ENCODE data around the gene APPL2. TPM values are rescaled to one million over a fixed set of nuclear protein-coding genes. Genes with fewer than 3 reads are reported as not detected.
"Not testable (repeated sequence)": the region's sequence is repeated elsewhere in the genome, so short reads cannot be mapped to it uniquely, and the experiment has no call there.

Gene APPL2
- total RNA-seq, 2 experiments from 2014 or later = 19.0 to 20.4 TPM

DNA sequence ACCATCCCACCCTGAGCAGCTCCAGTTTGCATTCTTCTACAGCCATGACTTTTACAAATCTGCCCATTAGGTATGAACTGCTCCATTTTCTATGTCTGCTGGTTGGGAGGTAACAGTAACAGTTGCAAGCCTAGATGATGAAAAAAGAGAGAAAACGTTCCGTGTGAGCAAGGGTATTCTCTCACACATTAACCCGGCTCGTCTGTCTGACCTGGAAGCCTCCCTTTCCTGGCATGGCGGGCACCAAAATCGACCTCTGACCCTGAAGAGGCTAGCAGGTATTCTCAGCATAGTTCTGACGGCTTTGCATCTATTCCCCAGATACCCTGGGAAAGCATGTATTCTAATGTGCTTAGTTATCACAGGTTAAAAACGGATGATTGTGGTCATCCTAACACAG is 31.8 kb downstream of the APPL2 start:
- CTCF ChIA-PET = no interaction called here
- Mint-ChIP-seq H3K36me3 (ENCODE audit: low read depth) (peaks cover 13% of the 10 kb centered on the region), H3K4me3 (no peak overlapping the region), H3K9me3 (ENCODE audit: insufficient read depth) (no peaks in the 10 kb centered on the region), H3K4me1 (ENCODE audit: low read depth) (no peaks in the 10 kb centered on the region), H3K27ac (no peak overlapping the region), H3K27me3 (ENCODE audit: low read depth) (no peaks in the 10 kb centered on the region)
- POLR2A ChIA-PET = no interaction called here
- no peak for ATAC-seq
- no peak for DNase-seq

DNA sequence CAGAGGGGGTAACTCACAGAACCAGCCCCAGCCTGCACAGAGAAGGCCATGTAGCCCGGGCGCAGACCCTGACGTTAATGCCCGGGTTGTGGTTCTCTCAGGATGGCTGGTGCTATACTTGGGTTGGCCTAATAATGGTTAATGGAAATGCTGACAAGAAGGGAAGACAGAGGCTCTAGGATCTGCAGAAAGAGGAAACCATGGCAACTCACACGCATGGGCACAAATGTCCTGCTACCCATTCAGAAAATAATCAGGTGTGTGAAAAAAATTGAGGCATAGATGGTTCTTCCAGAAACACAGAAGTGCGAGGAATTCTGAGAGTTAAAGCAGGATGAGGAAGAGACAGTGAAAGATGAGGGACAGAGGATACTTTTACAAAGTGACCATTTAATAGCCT is 33.8 kb downstream of the APPL2 start:
- no peak overlapping the region for H3K27ac Mint-ChIP-seq
- no peak for ATAC-seq

DNA sequence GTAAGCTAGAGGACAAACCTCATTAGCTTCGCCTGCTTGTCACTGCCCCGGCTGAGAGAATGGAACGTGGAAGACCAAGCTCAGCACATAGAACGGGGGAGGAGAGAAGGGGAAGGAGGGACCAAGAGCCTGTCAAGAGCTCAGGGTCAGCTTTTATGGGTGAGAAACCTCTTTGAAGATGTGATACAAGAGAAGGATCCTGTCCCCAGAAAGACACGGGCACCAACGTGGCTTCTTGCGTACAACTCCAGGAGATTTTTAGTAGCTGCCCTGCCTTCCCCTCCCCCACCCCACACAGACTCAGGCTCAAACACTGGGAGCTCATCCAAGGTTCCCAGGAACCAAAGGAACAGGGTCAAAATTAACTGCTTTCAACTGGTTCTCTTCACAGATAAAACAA is 34.7 kb downstream of the APPL2 start:
- ChIA-PET POLR2A (no interaction called here), CTCF (interaction anchor here (1.3 kb wide), 1 partner anchor 182 kb away, joined by 4 read pairs; no protein-coding TSS in a partner anchor)
- H3K9me3 Mint-ChIP-seq (ENCODE audit: insufficient read depth) = no peaks in the 10 kb centered on the region
- H3K4me3 Mint-ChIP-seq = no peak overlapping the region
- H3K27ac Mint-ChIP-seq = no peak overlapping the region
- peaks cover 17% of the 10 kb centered on the region for H3K36me3 Mint-ChIP-seq (ENCODE audit: low read depth)
- ATAC-seq = no peak
- no peaks in the 10 kb centered on the region for H3K4me1 Mint-ChIP-seq (ENCODE audit: low read depth)
- no peak for DNase-seq
- no peaks in the 10 kb centered on the region for H3K27me3 Mint-ChIP-seq (ENCODE audit: low read depth)

More for the DNA sequence above, 33.8 kb downstream of the APPL2 start:
- H3K27me3 Mint-ChIP-seq (ENCODE audit: low read depth) = no peaks in the 10 kb centered on the region
- no peaks in the 10 kb centered on the region for H3K9me3 Mint-ChIP-seq (ENCODE audit: insufficient read depth)
- POLR2A ChIA-PET = no interaction called here
- peaks cover 18% of the 10 kb centered on the region for H3K36me3 Mint-ChIP-seq (ENCODE audit: low read depth)
- no peak for DNase-seq
- H3K4me1 Mint-ChIP-seq (ENCODE audit: low read depth) = no peaks in the 10 kb centered on the region
- CTCF ChIA-PET = no interaction called here
- no peak overlapping the region for H3K4me3 Mint-ChIP-seq

DNA sequence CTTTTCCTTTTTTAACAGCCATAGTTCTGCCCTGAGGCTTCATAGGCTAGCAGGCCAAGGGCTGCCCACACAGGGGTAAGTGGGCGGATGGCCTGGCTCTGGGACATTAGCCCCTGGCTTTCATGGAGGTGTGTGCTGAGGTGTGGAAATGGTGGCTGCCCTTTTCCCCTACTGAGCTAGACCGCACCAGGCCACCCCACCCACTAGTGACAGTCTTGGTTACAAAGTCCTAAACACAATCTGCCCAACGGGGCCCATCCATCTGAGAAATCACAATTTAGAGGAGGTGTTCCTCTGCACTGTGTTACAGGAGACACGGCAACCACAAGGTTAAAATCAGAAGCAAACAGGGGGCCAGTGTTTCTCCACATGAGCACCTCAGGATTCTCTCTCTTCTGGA is 35.6 kb downstream of the APPL2 start:
- no peak for DNase-seq
- POLR2A ChIA-PET = no interaction called here
- H3K9me3 Mint-ChIP-seq (ENCODE audit: insufficient read depth) = no peaks in the 10 kb centered on the region
- H3K4me1 Mint-ChIP-seq (ENCODE audit: low read depth) = no peaks in the 10 kb centered on the region
- H3K27me3 Mint-ChIP-seq (ENCODE audit: low read depth) = no peaks in the 10 kb centered on the region
- no peak overlapping the region for H3K4me3 Mint-ChIP-seq
- peaks cover 23% of the 10 kb centered on the region for H3K36me3 Mint-ChIP-seq (ENCODE audit: low read depth)
- CTCF ChIA-PET = interaction anchor here (0.7 to 1.3 kb wide), 2 partner anchors 183 to 993 kb away, joined by 3 to 4 read pairs; no protein-coding TSS in a partner anchor
- no peak for ATAC-seq
- peak overlapping the region; percentile 46 for H3K27ac Mint-ChIP-seq

DNA sequence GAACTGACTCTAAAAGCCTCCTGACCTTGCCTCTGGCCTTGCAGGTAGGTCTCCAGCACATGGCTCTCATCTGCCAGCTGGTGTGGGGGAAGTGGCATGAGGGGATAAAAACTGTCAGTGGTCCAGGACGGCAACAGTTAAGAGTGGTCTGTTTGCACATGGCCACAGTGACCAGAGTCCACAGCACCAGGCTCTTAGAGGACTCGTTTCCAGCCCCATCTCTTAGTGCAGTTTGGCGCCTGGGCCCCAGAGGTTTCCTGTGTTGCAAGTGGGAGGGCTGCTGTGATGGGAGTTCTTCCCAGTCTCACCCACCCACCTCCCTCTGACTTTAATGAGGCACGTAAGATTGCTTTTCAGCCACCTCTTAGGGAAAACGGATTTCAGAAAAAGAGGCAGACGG is 37.0 kb downstream of the APPL2 start:
- DNase-seq (no peak), ATAC-seq (no peak)
- peaks cover 20% of the 10 kb centered on the region for H3K36me3 Mint-ChIP-seq (ENCODE audit: low read depth)
- H3K9me3 Mint-ChIP-seq (ENCODE audit: insufficient read depth) = no peaks in the 10 kb centered on the region
- H3K4me3 Mint-ChIP-seq = no peak overlapping the region
- no peaks in the 10 kb centered on the region for H3K27me3 Mint-ChIP-seq (ENCODE audit: low read depth)
- peak overlapping the region; percentile 69 for H3K27ac Mint-ChIP-seq
- no peaks in the 10 kb centered on the region for H3K4me1 Mint-ChIP-seq (ENCODE audit: low read depth)
- ChIA-PET POLR2A (no interaction called here), CTCF (no interaction called here)

DNA sequence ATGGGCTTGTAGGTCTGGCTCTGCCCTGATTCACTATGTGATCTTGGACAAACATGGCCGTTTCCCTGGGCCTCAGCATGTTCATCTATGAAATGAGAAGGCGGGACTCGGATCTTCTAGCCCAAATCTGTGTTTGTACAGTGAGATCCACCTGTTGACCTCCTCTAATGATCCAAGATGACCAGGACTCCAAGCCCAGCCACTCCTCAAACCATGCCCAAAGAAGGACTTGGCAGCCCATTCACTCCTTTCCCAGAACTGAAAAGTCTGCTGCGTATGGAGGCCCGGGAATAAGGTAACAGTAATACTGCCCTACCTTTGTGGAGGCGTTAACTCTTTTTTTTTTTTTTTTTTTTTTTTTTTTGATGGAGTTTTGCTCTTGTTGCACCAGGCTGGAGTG is 39.9 kb downstream of the APPL2 start:
- H3K27ac Mint-ChIP-seq = no peak overlapping the region
- ATAC-seq (no peak), DNase-seq (no peak)
- no peaks in the 10 kb centered on the region for H3K9me3 Mint-ChIP-seq (ENCODE audit: insufficient read depth)
- ChIA-PET CTCF (no interaction called here), POLR2A (no interaction called here)
- H3K36me3 Mint-ChIP-seq (ENCODE audit: low read depth) = peaks cover 26% of the 10 kb centered on the region
- no peak overlapping the region for H3K4me3 Mint-ChIP-seq
- H3K27me3 Mint-ChIP-seq (ENCODE audit: low read depth) = no peaks in the 10 kb centered on the region
- H3K4me1 Mint-ChIP-seq (ENCODE audit: low read depth) = no peaks in the 10 kb centered on the region

DNA sequence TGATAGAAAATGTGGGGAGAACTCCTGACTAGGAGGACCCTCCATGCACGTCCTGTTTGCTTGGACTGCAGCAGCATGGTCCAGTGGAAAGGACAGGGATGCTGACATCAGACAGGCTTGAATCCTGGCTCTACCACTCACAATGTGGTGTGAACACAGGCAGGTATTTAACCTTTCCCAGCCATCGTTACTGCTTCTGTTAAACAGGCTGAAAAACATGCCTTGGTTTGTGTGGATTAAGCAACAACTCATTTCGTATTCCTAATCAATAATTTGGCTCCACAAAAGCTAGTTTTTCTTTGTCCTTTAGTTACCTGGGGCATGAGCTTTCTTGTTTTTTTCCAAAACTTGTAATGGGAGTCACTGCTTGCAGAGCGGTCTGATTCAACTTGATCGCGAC is 41.0 kb downstream of the APPL2 start:
- no peaks in the 10 kb centered on the region for H3K4me1 Mint-ChIP-seq (ENCODE audit: low read depth)
- no peaks in the 10 kb centered on the region for H3K27me3 Mint-ChIP-seq (ENCODE audit: low read depth)
- POLR2A ChIA-PET = no interaction called here
- peaks cover 36% of the 10 kb centered on the region for H3K36me3 Mint-ChIP-seq (ENCODE audit: low read depth)
- no peak overlapping the region for H3K4me3 Mint-ChIP-seq
- no peaks in the 10 kb centered on the region for H3K9me3 Mint-ChIP-seq (ENCODE audit: insufficient read depth)
- CTCF ChIA-PET = no interaction called here
- no peak overlapping the region for H3K27ac Mint-ChIP-seq
- DNase-seq (no peak), ATAC-seq (no peak)

DNA sequence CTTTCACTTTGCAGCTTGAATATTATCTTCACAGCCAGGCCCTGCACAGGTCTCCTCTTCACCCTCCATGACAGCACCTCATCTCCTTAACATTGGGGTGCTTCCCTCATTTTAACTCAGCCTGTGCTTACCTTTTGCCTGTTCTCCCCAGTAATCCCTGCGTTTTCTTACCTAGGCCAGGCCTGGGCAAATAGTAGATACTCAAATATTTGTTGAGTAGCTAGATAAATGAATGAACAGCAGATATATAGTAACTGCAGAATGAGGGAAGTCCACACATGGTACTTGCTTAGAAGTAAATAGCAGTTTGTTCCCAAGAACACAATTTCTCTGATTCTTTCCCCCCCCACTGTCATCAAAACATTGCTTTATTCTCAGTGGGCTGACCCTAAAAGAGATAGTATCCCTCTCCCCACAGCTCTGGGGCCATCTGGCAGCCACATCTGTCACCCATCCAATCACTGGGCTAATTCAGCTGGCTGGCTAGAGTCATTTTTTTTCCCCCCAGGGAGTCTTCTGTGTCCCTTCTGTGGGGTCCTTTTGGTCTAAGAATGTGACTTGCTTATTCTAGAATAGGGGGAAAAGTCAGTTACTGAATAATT is 43.2 kb downstream of the APPL2 start:
- POLR2A ChIA-PET = no interaction called here
- Mint-ChIP-seq H3K27ac (no peak overlapping the region), H3K4me1 (ENCODE audit: low read depth) (no peaks in the 10 kb centered on the region), H3K27me3 (ENCODE audit: low read depth) (no peaks in the 10 kb centered on the region), H3K9me3 (ENCODE audit: insufficient read depth) (no peaks in the 10 kb centered on the region), H3K36me3 (ENCODE audit: low read depth) (peaks cover 49% of the 10 kb centered on the region), H3K4me3 (no peak overlapping the region)
- DNase-seq (no peak), ATAC-seq (no peak)
- CTCF ChIA-PET = no interaction called here

DNA sequence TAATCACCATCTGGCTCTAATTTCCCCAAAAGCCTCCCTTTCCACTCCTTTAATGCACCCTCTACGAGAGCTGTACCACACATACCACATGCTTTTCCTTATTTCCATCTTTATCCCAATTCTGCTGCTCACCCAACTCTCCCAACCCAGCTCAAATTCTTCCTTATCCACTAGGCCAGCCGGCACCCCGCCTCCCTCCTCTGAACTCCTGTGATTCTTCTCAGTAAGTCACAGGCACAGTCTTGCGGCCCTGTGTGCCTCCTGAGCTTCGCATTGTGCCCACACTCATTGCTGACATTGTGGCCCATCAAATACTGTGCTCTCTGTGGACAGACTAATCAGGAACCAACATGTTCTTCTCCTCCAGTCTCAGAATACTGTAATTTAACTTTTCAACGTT is 45.4 kb downstream of the APPL2 start:
- POLR2A ChIA-PET = no interaction called here
- Mint-ChIP-seq H3K27me3 (ENCODE audit: low read depth) (no peaks in the 10 kb centered on the region), H3K27ac (peak overlapping the region; percentile 18), H3K4me3 (no peak overlapping the region), H3K9me3 (ENCODE audit: insufficient read depth) (no peaks in the 10 kb centered on the region), H3K4me1 (ENCODE audit: low read depth) (no peaks in the 10 kb centered on the region), H3K36me3 (ENCODE audit: low read depth) (peaks cover 49% of the 10 kb centered on the region)
- DNase-seq = no peak
- CTCF ChIA-PET = no interaction called here
- no peak for ATAC-seq

DNA sequence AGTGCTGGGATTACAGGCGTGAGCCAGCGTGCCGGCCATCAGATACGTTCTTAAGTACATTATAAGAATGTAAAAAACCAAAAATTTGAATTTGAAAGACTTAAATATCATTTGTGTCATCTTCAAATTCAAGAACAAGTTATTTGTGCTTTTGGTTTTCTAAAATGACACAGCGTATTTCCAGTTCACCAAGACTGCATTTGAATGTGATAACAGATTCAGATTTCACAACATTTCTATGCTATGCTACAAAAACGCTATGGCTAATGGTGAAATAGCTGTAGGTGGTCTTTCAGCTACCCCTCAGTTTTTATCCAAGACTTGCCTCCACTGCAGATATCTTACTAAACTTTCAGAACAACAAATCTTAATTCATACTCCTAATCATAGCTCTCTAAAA is 46.7 kb downstream of the APPL2 start:
- Mint-ChIP-seq H3K27me3 (ENCODE audit: low read depth) (no peaks in the 10 kb centered on the region), H3K4me3 (no peak overlapping the region), H3K27ac (no peak overlapping the region), H3K36me3 (ENCODE audit: low read depth) (peaks cover 57% of the 10 kb centered on the region), H3K9me3 (ENCODE audit: insufficient read depth) (no peaks in the 10 kb centered on the region), H3K4me1 (ENCODE audit: low read depth) (no peaks in the 10 kb centered on the region)
- ATAC-seq = no peak
- ChIA-PET CTCF (no interaction called here), POLR2A (no interaction called here)
- no peak for DNase-seq

DNA sequence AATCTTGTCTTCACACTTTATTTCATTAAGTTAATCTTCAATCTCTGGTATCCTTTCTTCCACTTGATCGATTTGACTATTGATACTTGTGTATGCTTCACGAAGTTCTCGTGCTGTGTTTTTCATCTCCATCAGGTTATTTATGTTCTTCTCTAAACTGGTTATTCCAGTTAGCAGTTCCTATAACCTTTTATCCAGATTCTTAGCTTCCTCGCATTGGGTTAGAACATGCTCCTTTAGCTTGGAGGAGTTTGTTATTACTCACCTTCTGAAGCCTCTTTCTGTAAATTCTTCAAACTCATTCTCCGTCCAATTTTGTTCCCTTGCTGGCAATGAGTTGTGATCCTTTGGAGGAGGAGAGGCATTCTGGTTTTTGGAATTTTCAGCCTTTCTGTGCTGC is 52.0 kb downstream of the APPL2 start:
- H3K36me3 Mint-ChIP-seq (ENCODE audit: low read depth) = peaks cover 82% of the 10 kb centered on the region
- DNase-seq; ATAC-seq; CTCF ChIA-PET; H3K27me3 Mint-ChIP-seq (ENCODE audit: low read depth); H3K9me3 Mint-ChIP-seq (ENCODE audit: insufficient read depth); POLR2A ChIA-PET; H3K4me3 Mint-ChIP-seq; H3K27ac Mint-ChIP-seq; H3K4me1 Mint-ChIP-seq (ENCODE audit: low read depth): not testable (repeated sequence)

DNA sequence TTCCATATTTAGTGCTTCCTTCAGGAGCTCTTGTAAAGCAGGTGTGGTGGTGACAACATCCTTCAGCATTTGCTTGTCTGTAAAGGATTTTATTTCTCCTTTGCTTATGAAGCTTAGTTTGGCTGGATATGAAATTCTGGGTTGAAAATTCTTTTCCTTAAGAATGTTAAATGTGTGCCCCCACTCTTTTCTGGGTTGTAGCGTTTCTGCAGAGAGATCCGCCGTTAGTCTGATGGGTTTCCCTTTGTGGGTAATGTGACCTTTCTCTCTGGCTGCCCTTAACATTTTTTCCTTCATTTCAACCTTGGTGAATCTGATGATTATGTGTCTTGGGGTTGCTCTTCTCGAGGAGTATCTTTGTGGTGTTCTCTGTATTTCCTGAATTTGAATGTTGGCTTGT is 52.6 kb downstream of the APPL2 start:
- CTCF ChIA-PET; H3K27ac Mint-ChIP-seq; H3K27me3 Mint-ChIP-seq (ENCODE audit: low read depth); POLR2A ChIA-PET; DNase-seq; H3K4me3 Mint-ChIP-seq; H3K9me3 Mint-ChIP-seq (ENCODE audit: insufficient read depth); H3K4me1 Mint-ChIP-seq (ENCODE audit: low read depth); ATAC-seq: not testable (repeated sequence)
- peaks cover 82% of the 10 kb centered on the region for H3K36me3 Mint-ChIP-seq (ENCODE audit: low read depth)

DNA sequence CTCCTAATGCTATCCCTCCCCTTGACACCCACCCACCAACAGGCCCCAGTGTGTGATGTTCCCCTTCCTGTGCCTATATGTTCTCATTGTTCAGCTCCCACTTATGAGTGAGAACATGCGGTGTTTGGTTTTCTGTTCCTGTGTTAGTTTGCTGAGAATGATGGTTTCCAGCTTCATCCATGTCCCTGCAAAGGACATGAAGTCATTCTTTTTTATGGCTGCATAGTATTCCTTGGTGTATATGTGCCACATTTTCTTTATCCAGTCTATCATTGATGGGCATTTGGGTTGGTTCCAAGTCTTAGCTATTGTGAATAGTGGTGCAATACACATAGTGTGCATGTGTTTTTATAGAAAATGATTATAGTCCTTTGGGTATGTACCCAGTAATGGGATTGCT is 56.9 kb downstream of the APPL2 start:
- H3K27ac Mint-ChIP-seq; H3K9me3 Mint-ChIP-seq (ENCODE audit: insufficient read depth); H3K4me3 Mint-ChIP-seq; H3K27me3 Mint-ChIP-seq (ENCODE audit: low read depth); CTCF ChIA-PET; H3K4me1 Mint-ChIP-seq (ENCODE audit: low read depth); DNase-seq; POLR2A ChIA-PET; ATAC-seq: not testable (repeated sequence)
- H3K36me3 Mint-ChIP-seq (ENCODE audit: low read depth) = peaks cover 77% of the 10 kb centered on the region
